ENCODE data around the gene TICAM2.
A peak's percentile ranks its signal among the peaks of the same experiment; 100 is the strongest.

TICAM2 gene

DNA sequence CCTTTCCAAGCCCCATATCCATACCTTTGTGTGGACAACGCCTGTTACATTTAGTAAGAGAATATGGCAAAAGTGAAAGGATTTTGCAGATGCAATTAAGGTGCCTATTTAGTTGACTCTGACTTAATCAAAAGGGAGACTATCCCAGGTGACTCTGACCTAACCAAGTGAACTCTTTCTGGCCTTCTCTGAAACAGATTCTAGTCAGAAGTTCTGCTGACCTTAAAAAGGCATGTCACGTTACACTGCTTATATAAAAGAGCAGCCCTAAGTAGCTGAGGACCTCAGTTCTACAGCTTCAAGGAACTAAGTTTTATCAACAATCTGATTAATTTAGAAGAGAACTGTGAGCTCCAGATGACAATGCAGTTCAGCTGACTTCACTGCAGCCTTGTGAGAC lies 5.7 kb upstream of the TICAM2 start:
- DNase-seq (ENCODE audit: low spot score): no peak

DNA sequence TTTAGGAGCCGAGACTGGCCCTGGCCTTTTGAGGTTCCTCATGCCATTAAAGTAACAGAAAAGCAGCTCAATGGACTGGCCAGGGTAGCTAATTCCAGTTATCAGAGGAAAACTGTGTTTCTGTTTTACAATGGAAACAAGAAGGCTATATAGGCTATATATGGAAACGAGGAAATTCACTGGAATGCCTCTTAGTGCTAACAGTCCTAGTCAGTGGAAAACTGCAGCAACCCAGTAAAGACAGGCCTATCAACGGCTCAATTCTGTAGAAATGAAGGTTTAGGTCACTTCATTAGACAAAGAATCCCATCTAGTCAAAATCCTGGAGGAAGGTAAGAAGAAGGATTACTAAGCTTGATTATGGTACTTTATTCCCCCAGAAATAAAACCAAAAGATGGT lies 3.2 kb upstream of the TICAM2 start:
- no peak for DNase-seq (ENCODE audit: low spot score)

DNA sequence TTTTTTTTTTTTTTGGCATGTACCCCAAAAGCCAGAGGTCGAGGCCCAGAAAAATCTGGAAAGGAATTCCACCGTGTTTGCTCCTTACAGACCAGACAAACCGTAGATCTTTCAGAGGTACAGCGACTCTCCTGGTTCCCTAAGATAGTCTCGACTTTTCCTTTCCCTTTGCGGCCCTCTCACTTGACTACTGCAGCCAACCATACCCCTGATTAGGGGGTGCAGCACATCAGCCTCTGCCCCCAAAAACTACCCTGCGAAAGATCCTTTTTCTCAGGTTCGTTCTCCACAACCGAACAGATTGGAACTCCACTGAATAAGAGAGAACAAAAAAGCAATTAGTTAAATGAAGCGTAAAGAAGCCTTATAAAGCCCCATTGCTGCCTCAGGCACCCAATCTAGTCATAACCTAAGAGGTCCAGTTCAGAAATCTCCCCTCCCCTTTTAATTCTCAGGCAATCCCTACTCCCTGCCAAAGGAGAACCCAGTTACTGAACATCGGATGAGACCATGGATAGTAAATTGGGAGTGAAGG lies 379 bp upstream of the TICAM2 start:
- no peak for DNase-seq (ENCODE audit: low spot score)

DNA sequence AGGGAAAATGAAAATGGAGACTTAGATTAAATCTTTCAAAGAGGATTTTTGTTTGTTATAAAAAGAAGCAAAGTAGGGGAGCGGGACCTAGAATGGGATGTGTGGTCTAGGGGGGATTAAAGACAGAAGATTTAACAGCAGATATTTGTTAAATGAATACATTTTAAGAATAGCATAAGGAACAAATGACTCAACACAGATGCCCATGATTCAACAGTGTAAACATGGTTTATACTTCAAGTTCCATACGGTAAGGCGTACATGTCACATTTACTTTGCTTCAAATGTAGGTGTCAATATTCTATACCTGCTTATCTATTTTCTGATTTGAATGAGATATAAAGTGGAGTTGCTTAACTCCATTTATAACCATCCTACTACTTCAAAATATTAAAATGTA lies 1.5 kb downstream of the TICAM2 start:
- no peak for DNase-seq (ENCODE audit: low spot score)

DNA sequence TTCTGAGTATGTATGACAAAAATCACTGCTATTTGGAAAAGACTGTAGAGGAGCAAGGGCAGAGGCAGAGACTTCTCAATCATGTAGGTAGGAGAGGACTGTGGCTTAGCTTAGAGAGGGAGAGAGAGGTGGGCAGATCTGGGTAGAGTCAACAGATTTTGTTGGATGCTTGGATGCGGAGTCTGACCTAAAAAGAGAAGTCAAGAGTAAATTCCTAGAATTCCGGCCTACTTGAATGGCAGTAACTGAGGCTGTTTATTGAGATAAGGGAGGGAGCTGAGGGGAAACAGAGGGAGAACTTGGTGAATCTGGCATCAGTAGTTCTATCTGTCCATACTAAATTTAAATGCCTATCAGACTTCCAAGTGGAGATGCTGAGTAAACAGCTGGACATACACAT lies 2.4 kb downstream of the TICAM2 start:
- no peak for DNase-seq (ENCODE audit: low spot score)

DNA sequence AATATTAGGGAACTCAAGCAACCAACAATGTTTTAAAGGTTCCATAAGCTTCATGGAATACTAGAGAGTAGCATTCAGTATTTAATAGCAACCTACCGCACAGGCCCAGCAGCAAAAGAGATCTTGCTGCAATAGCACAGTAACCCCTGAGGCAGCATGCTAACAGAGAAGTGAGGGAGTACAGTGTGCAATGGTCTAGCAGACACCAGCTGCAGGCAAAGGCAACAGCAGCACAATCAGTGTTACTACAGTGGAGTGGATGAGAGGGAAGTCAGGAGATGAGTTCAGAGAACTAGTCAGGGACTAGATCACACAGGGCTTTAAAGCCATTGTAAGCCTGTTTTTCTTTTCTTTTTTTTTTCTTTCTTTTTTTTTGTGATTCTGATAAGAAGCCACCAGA lies 2.8 kb downstream of the TICAM2 start:
- no peak for DNase-seq (ENCODE audit: low spot score)

DNA sequence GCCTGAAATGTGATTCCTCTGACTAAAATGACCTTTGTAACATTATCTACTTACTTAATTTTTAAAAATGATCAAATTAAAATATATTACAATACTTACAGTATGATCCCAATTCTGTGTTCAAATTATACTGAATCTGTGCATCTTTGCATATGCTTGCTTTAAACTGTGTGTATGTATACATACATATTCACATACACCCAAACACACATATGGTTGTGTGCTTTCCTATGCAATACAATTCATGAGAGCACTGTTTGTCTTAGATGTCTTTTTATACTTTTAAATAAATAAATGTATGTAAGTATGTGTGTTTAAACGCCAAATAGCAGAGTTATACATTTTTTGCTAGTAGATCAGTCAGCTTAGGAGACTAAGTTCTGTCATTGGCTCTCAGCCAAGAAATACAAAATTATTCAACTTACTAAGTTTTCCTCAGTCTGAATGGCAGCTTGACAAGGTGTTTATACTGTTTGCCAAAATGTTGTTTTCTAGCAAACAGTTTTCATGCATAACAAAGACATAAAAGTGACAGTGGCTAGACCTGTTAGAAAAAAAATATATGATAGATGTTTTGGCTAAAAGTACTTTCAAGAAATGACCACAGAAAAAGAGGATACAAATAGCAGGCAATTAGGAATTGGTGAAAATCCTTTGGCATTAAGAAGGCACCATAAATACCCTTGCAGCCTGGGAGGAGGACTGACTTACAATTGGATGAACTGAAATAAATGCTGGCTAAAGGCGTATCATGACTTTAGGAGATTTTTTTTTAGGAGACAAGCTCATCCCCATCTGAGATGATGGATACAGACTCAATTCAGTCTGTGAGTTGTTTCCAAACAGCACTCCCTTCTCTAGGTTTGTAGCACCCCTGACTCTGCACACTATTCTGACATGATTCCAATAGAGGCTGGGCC lies 7.9 kb downstream of the TICAM2 start:
- no peak for DNase-seq (ENCODE audit: low spot score)

DNA sequence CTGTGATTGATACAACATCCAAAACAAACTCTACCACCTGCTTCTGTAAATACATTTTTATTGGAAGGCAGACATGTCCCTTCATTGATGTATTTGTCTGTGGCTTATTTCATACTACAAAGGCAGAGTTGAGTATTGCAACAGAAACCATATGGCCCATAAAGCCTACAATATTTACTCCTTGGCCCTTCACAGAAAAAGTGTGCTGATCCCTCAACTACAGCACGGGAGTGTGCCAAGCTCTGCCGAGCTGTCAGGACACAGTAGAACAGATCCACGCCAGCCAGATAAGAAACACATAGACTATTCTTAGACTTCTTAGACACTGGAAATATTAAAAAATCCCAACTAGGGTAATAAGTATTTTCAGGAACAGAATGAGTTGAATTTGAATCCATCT lies 13.2 kb downstream of the TICAM2 start:
- DNase-seq (ENCODE audit: low spot score): no peak

DNA sequence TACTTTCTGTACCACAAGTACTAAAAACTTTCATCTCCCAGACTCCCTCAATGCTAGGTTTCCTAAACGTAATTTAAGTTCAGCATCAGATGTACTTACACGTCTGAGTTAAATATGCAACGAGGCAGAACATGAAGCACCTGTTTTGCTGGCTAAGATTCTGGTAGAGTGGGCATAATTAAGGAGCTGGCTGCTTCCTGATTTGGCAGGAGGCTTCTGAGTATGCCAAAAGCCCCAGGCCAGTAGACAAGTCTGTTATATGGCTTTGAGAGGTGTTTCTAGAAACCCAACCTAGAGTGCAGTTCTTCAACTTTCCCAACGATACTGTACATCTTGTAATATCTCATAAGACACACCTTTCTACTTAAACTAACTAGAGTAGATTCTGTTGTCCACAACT lies 13.6 kb downstream of the TICAM2 start:
- no peak for DNase-seq (ENCODE audit: low spot score)

DNA sequence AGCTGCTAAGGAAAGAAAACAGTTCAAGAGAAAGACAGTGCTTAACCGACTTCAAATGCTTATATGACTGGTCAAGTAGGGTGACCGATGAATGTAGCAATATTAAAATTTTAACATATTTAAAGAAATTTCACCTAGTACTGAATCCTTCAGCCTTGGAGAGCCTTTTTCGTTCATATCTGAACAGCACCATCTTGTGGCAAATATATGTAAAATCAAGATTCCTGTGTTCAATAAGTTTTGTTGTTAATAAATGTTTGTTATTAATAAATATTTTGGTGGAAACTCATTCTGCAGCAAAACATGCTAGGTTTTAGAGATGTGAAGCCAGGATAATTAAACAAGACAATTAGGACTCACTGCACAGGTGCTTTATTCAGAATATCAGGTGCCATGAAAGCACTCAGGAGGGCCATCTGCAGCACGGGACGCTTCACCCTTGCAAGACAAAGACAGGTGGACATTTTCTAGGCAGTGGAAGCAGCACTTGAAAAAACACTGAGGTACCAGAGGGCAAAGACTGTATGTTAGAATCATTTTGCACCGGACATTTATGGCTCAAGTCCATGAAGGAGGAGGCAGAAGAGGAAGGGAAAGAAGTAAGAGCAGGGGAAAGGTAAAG lies 15.6 kb downstream of the TICAM2 start:
- DNase-seq (ENCODE audit: low spot score): peak; percentile 56

DNA sequence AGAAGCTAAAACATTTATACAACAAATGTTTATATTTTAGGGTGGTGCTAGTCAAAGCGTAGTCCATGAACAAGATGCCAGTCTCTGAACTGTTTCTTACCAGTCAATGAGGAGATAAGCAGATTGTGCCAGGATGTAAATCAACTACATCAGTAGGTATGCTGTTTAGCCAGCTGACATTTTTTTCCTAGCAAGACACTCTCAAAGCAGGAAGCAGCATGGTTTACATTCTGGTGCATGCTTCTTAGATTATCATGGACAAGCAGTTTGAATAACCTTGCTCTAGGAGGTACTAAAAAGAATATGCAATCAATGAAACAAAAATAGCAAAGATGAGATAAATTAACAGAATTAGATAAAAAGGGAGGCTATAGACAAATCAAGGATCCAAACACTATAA lies 17.0 kb downstream of the TICAM2 start:
- no peak for DNase-seq (ENCODE audit: low spot score)

DNA sequence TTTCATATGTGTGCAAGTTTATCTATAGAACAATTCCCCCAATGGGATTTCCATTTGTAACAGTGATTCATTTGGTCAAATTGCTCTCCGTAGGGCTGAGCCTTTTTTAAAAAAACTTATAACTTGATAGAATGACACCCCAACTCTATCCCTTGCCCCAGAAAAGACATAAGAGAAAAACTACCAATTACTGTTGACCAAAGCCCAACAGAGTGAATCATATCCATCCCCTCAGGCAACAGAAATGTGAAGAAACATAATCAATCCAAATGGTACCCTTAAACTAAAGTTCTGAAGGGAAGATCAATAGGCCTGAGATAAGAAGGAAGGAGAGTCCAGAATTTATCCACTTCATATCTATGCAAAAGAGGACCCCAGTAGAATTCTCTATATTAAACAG lies 17.8 kb downstream of the TICAM2 start:
- DNase-seq (ENCODE audit: low spot score): no peak

DNA sequence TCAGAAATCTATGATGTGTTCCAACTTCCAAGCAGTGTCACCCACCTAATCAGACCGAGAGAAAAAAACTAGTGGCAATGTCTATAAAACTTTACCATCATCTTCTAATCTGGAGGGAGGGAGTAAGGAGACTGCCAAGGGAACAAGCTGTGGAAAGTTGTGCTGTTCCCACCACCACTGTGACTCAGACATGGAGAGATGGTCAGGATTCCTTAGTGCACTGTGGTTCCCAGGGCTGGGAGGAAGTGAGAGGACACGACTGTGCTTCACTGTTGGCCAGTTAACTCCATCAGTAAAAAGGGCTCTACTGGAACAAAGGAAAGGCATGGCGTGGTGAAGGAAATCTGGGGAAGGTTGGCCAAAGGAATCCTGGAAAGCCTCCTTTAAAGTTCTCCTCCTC lies 18.8 kb downstream of the TICAM2 start:
- DNase-seq (ENCODE audit: low spot score): no peak

DNA sequence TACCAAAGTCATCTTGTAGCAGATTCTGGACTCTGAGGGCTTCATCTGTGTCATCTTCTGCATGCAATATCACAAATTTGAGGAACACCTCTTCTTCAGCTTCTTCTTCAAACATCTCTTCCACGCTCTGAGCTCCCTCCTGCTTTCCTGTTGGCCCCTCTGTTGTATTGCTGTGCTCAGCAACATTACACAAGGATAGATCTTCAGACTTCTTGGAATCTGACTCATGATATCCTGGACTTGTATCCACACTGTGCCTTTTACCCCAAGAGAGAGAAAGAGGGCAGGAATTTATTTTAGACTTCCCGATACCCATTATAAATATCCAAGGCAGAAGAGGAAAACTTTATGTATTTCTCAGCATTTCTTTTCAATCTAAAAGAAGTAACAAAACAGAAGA lies 21.3 kb downstream of the TICAM2 start:
- no peak for DNase-seq (ENCODE audit: low spot score)

DNA sequence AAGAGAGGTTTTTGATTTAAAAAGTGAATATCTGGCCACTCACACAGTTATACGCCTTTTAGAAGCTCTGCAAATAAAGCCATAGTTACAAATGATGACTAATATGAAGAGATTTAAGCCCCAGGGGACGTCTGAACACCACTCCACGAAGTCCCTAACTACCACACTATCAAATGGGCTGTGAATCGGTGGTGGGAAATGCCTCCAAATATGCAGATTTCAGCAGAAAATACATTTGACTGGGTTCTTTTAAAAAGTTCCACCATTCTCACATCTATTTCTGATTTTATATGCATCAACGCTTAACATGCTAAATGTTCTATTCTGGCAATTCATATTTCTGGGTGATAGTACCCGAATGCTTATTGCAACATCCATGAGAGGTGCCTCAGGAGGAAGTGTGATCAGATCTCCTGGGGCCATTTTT lies 22.5 kb downstream of the TICAM2 start:
- no peak for DNase-seq (ENCODE audit: low spot score)

DNA sequence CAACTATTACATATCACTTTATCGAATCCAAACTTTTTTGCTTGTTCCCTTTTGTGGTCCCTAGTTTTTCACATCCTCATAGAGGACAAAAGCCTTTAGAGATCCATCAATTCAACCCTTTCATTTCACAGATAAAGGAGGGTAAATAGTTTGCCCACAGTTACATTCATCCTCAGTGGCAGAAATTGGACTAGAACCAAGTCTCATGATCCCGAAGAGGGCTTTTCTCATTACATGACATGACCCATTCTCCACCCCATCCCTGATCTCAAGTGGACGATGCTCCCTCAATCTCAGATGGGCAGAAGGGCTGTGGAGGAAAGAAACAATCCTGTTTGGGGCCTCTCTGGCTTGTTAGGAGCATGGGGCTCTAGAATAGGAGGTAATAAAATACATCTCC lies 23.1 kb downstream of the TICAM2 start:
- DNase-seq (ENCODE audit: low spot score): no peak

DNA sequence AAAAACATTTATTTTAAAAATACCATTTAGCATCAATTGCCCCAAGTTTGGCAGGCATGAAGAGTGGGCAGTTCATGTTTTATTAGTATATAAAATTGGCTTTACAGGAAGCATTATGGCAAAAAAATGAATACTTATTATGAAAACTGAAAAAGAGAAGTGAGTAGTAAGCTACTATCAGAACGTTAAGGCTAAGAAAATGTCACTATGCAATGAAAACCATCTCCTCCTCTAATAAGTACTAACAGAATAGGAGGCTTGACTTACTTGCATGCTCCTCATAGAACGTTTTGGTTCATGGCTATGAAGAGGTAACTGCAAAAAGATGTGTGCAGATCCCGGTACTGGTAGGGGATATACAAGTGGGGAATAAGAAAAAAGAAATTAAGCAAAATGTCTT lies 23.6 kb downstream of the TICAM2 start:
- DNase-seq (ENCODE audit: low spot score): no peak

DNA sequence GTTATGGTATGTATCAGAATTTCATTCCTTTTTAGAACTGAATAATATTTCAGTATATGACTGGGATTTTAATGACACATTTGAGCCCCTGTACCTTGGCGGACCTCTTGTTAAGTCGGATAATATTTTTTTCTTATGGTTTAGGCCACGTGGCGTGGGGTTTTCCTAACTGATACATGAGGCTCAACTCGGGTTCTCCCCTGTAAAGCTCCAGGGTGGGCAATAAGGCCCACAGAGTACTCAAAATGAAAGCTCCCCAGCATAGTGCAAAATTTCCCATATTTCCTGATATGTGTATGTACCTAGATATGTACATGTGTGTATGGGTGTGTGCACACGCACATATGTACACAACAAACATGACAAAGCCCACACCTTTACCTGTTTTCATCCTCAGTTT lies 24.5 kb downstream of the TICAM2 start:
- no peak for DNase-seq (ENCODE audit: low spot score)

DNA sequence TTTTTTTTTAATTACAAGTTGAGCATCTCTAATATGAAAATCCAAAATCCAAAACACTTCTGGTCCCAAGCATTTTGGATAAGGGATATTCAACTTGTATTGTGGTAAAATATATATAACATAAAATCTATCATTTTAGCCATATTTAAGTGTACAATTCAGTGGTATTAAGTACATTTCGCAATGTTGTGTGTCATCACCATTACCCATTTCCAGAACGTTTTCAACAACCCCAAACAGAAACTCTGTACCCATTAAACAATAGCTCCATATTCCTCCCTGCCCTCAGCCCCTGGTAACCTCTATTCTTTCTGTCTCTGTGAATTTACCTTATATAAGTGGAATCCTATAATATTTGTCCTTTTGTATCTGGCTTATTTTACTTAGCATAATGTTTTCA lies 24.9 kb downstream of the TICAM2 start:
- no peak for DNase-seq (ENCODE audit: low spot score)

DNA sequence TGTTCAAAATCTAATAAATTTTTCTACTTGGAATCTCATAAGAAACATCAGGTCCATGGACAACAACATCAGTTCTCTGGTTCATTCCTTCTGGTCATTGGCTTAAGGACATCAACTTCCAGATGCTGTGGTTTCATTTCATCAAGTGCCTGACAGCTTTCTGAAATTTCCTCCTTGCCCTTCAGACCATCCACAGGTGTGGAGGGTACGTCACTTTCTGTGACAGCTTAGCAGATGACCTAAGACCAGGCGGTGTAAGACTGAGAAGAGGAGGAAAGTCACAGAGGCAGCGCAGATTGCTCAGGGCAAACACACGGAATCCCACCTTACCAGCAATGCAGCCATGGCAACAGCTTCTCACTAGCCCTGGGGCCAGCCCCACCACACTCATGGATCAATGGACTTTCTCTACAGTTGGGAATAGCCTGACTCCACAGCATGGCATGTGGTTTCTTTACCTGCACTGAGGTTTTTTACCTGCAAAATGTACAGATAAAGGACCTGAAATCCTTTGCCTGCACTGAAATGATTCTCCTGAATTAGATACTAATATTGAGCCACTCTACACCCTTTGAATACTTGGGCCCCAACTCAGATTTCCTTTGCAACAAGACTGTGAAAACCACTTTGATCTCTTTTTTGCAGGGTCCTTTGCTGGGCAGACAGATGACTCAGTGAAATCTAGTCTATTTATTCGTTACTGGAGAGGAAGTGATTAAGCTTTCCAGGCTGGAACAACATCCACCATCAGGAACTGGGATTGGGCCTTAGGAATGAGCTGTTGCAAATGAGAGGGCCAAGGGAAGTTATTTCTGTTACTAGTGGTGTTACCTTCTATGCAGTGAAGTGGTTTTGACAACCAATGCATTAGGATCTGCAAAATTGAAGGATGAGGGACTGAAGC lies 26.9 kb downstream of the TICAM2 start:
- DNase-seq (ENCODE audit: low spot score): no peak

DNA sequence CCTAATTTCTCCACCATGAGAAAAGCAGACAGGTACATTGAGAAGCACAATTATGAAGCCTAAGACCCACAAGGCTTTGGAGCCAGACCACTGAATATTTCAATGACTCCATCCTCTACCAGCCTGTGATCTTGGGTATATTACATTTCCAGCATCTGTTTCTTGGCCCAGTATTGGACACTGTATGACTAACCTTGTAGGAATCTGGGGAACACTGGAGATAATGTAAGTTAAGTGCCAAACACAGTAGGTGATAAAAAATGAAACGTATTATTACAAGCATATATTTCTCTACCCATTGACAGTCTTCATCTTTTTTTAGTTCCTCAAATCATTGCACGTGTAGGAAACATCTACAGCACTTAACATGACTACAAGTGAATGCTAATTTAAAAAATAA lies 29.1 kb downstream of the TICAM2 start:
- no peak for DNase-seq (ENCODE audit: low spot score)

DNA sequence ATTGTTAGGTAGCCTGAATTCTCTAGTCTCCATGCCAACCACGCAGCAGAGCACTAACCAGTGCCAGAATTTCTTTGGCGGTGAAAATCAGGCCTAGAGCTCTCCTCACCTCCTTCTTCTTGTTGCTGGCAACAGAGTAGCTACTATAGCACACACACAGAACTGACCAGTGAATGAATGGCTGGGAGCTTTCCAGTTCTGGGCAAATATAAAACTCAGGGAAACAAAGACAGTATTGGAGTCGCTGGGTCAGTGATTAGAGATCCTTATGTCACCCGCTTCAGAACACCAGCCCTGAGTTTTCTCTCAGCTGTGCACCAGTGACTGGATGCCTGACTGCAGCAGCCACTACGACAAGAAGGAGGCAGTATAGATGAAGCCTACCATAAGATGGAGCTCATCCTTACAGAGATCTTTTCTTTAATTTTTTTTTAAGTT lies 30.8 kb downstream of the TICAM2 start:
- no peak for DNase-seq (ENCODE audit: low spot score)
